Right forelimb (tissue), 1 donor: ENCODE results near the gene UBALD1.
A peak's percentile ranks its signal among the peaks of the same experiment; 100 is the strongest.

ENCODE experiments used
- DNase-seq: peaks from one replicate; pipeline ENCODE4 v3.0.0-alpha.2; 2018

UBALD1 gene

DNA sequence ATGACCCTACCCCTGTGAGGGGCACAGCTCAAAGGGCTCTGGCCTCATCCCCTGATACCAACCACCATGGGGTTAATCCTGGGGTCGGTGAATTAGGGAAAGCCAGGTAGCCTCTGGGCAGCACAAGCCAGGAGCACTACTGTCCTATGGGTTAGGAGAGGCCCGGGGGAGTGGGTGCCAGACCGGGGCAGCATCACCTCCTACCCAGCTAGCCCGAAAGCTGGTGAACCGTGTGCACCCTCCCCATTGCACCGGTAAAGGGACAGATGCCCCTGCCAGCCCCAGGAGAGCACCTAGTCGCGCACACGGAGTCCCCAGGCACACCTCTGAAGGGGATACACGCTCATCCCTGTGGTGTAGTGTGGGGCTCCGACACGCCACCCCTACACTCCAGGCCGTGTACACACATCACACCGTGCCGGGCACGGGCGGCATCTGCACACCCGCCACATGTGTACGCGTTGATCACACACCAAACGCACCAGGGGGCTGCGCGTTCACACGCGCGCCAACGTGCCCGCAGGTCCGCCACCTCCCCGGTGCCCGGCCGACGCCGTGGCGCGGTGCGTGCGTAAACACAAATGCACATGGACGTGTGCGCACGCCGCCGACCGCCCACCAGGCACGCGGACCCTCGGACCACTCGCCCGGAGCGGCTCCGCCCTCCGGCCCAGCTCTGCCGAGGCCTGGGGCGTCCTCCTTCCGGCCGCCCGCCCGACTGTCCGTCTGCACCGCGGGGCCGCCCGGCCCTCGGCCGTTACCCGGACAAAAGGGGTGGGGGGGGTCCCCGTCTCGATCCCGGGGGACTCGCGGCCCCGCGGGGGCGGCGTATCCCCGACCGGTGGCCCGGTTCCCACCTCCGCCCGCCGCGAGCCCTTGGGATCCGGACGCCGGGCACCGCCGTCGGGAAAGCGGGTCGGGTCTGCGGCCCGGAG, 785 bp downstream of the UBALD1 start:
- DNase-seq = no peak

DNA sequence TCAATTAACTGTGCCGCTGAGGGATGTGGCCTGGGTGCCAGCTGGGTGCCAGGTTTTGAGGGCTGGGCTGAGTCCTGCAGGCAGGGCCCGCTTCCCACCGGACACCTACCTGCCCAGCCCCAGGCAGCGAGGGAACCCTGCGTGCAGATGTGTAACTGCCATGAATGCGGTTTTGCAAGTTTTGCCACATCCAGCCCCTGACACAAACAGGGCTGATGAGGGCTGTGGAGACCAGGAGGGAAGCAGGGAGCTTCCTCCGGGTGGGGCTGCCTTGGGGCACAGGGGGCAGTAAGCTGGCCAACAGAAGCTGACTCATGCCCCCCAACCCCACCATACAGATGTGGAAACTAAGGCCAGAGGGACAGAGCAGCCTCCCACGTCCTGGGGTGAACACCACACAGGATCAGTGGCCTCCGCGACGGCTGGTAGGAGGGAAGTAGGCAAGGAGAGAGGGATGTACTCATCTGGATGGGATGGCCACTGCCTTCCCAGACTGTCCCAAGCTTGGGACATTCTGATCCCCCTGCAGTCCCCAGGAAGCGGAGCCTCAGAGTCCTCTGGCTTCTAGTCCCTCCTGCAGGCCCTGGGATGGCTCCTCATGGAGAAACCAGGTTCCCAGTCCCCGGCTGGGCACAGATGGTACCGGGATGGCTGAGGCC, 1.6 kb downstream of the UBALD1 start:
- no peak for DNase-seq

DNA sequence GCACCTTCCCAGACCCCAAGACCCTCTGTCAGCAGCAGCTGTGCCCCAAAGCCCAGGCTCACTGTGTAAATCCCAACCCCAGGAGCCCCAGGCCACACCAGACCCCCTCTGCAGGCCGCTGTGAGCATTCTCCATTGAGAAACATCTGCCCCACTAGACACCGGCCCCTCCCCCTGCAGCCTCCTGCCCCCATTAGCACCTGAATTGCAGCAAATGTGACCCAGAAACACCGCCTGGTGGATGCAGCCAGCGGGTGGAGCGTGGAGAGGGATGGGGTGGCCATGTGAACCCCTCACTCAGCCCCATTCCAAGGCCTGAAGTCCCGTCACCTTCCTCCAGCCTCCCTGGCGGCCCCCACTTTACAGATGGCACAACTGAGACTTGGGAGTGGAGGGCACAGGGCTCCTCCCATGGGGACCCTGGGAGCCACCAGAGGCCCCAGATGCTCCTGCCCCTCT, 2.2 kb downstream of the UBALD1 start:
- no peak for DNase-seq

DNA sequence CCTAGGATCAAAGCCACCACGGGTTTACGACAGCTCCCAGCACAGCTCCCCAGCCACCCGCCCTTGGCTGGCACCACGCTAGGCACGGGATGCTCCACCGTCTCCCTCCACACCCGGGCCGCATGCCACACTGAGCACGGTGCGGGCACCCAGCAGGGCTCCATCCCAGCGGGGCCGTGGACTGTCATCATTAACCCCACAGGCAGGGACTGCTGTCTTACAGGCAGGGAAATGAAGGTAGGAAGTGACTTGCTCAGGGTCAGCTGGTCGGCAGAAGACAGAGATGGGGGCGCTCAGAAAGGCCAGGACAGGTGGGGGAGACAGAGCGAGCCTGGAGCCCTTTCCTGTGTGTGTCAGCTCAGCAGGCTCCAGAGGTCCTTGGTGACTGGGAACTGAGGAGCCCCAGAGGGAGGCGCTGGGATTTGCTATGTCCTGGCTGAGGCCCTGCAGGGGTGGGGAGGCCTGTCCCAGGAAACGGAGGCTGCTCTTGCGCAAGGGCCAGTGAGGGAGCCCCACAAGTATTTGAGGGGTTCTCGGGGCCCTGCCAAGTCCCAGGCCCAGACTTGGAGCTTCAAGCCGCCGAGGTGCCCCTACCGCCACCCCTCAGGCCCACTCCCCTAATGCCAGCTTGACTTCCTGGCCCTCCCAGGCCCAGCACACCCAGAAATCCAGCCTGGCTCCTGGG, 3.2 kb downstream of the UBALD1 start:
- DNase-seq = no peak

DNA sequence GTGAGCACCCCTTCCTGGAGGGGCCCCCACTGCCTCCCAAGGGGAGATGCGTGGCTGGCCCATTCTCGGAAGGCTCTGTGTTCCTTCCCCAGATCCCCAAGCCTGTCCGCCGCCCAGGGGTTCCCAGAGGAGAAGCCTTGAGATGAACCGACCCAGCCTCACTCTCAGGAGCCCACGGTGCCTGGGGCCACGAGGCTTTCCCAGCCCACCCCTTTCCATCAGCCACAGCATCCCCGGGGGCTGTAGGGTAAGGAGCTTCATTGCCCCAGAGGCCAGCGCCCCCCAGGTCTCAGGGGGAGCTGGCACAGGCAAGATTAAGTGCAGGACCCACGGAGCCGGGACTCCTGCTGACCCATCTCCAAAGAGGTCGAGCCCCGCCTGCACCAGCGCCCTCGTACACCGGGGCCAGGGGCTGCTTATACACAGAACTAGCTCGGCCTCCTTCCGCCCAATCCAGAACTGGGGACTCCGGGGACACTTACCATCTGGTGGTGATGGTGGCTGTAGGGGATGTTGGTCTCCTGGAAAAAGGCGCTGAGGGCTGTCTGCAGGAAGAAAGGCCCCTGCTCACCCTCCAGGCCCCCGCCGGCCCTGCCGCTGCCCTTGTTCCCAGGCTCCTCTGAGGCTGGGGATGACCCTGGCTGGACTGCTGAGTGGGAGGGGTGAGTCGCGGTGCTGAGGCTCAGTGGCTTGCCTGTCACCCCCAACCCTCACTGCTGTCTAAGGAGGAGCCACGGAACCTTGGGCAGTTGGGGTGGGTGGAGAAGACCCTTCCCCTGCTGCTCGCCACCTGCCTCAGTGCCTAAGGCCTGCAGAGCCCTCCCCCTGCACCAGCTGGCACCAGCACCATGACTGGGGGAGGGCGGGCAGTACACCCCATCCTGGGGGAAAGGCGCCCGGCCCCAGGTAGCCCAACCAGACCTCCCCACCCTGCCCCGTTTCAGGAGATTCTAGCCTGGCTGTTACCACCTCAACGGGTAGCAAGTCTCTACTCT, 4.4 kb downstream of the UBALD1 start:
- no peak for DNase-seq

DNA sequence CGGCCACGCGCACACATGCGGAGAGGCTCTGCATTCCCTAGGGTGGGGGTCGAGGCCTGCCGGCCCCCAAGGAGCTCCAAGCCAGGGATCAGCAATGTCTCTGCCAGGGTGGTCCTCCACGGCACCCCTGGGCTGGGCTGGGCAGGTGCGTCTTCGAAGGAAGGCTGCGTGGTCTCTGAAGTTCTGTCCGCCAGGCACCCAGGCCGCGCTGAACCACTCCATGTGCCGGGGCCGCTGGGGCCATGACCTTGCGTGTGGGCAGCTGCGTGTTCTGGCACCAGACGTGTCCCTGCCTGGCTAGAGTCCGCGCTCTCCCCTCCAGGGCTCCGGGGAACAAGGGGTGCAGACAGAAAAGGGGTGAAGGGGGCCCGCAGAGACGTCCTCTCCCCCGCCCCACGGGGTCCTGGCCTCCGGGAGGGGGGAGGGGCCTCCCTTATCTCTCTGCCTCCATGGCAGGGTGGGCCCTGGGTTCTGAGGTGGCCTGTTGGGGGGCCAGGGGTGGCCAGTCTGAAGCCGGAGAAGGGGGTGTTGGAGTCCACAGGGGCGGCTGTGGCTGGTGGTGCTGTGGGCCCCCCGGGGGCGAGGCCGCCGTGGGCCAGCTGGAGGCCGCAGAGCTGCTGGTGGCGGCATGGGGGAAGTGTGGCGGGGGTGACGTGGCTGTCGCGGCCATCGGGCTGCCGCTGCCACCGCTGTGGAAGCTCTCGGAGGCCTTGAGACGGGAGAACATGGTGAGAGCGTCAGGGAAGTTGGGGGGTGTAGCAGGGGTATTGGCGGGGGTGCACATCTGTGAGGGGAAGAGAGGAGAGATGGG, 5.3 kb downstream of the UBALD1 start:
- DNase-seq = no peak

DNA sequence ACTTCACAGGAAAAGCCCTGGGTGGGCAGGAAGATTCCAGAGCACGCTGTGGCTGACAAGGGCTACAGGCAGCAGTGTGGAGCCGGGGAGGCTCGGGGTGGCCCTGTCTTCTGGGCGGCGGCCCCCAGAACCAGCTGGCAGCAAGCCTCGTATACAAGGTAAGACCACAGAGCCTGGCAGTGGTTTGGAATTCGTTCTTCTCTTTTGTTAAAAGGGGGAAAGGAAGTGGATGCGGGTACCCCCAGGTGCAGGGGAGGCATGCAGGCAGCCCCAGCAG, 6.0 kb downstream of the UBALD1 start:
- no peak for DNase-seq

DNA sequence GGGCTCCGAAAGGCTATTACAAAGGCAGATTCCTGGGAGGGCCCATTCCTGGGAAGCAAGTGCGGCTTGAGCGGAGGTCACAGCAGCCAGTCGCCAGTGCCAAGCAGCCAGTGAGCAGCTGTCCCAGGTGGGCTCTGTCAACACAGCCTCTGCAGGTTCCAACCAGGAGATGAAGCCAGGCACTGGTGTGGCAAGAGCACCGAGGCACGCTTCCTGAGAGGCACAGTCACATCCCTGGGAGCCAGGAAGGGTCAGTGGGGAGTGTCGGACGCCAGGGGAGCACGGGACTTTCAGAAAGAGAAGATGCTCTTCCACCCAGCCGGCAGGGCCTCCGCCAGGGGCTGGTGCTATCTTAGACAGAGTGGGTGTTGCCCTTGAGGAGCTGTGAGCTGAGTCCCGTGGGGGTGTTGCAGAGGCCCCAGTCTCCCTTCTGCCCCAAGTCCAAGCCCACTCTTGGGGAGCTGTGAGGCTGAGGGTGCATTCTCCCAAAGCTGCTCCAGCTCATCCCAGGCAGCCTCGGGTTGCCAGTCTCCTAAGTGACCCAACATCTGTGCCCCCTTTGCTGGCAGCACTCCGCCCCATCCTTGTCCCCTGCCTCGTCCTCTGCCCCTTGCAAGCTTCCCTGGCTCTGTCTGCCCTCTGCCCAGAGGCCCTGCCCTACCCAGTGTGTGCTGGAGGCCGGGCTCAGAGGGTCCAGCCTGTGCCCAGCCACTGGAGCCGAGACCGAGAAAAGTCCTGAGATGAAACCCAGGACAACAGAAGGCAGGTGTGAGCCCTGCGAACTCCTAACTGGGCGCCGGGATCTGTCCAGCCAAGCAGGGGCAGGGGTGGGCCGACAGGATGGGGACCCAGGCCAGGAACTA, 6.6 kb downstream of the UBALD1 start:
- no peak for DNase-seq

DNA sequence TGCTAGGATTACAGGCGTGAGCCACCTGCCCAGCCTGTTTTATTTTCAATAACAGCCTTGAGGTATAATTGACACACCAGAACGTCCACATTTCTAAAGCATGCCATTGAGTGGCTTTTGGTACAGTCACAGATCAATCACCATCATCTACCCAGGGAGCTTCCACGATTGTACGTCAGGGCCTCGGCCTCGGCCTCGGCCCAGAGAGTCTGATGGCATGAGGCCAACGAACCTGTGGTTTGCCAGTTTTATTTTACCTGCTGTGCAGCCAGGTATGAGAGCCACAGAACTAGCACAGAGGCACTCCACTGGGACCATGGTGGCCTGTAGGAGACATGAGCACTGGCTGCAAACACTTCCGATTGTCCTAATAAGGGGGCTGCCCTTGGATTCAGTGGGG, 8.3 kb downstream of the UBALD1 start:
- DNase-seq = no peak

DNA sequence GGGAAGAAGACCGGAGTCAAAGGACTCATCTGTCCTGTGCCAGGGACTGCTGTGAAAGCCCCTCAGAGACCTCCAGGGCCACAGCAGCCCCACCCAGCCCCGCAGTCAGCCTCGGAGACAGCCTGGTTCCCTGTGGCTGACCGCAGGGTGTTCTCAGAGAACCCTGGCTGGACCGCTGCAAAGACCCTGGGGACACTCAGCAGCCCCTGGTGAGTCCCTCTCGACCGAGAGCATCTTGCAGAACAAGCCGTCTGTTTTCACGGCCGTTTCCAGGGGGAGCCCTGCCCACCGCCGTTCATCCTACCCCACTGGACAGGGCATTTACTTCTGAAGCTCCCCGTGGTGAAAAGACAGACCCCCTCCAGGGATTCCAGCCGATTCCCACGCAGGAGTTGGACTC, 10.3 kb downstream of the UBALD1 start:
- DNase-seq = no peak

DNA sequence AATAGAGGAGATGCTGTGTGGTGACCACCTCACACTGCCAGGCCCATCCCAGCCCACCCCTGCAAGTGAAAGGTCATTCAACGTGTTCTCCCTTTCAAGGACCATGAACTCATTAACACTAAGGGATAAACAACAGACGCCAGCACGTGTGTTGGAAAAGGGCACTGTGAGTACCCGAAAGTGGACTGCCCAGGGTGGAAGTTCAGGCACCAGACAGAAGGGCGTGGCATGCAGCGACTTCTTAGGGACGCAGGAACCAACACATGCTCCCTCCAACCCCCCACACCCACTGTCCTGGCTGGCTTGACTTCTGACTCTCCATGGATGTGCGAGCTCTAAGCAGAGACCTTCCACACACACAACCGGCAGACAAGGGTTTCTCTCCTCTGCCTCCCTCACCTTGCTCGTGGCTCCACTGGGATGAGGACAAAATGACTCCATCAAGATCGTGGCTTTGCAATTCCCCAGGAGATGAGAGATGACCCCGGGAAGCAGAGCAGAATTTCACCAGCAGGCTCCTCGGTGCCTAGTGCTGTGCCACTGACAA, 11.0 kb downstream of the UBALD1 start:
- no peak for DNase-seq

DNA sequence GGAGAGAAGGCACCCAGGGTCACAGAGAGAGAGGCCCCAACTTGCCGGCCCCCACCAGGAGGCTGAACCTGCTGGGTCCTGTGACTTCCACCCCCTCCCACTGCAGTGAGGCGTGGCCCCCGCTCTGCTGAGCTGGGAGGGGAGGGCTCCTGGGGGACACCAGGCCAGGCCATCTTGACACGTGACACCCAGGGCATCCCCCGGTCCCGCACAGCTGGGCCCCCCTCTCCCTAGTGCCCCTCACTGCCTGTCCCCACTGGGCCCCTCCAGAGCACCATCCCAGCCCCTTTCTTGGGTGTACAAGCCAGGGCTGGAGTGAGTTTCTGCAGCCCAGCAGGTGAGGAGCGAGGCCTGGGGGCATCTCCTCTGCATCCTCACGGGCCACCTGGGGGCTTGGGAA, 12.4 kb downstream of the UBALD1 start:
- DNase-seq = no peak

DNA sequence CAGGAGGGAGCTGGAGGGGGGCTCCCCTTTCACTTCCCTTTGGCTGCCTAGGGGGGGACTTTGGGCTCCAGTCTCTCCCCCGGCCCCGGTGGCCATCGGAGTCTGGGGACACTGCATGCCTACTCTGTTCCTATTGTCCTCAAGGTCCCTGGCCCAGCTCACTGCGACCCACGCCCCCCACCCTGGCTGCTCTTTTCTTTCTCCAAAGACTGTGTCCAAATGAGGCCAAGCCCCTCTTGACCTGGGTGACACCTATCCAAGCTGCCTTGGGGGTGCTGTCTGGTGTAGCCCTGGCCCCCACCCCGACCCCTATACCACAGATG, 12.9 kb downstream of the UBALD1 start:
- DNase-seq = no peak

DNA sequence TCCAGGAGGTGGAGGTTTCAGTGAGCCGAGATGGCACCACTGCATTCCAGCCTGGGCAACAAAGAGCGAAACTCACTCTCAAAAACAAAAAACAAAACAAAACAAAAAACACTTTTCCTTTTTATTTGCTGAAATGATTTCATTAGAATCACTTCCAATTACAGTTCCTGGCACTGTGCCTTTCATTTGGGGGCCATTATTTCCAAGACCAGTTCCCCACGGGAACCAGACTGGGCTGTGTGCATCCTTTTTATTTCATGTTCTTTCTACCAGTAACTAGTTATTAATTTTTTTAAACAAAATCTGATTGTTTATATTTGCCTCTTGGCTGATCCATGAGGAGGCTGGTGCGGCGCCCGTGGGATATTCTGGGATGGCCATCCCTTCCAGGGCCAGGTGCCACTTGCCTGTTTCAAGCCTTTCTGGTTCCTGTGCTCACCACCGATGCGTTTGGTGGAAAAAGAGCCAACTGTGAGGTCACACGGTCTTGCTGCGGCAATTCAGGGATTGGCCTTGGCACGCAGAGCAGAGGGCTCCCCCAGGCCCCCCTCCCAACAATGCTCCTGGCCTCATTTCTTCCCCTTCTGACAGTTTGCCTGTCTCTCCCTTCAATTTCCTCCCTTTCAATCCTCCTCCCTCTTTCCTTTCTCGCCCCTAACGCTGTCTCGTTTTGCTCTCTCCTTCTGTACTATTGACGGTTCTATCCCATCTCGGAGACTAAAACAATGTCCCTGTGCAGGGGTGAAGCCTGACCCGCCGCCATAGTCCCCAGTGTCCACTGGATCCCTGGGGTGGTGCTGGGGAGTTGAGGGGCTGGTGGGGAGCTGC, 13.4 kb downstream of the UBALD1 start:
- peak; percentile 78 for DNase-seq

DNA sequence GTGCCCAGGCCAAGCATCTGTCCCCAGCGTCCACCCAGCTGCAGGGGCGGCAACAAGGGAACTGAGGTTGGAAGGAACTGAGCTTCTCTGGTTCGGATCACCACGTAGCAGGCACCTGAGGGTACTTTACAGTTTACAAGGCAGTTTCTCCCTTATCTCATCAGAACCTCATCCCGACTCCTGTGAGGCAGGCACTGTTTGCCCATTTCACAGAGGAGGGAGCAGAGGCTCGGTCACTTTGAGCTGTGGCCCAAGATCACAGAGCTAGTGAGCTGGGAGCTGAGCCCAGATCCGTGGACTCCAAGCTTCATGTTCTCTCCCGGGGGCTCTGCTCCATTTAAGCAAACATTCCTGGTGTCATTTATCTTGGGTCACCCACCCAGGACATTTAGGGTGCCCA, 15.1 kb downstream of the UBALD1 start:
- DNase-seq = no peak

DNA sequence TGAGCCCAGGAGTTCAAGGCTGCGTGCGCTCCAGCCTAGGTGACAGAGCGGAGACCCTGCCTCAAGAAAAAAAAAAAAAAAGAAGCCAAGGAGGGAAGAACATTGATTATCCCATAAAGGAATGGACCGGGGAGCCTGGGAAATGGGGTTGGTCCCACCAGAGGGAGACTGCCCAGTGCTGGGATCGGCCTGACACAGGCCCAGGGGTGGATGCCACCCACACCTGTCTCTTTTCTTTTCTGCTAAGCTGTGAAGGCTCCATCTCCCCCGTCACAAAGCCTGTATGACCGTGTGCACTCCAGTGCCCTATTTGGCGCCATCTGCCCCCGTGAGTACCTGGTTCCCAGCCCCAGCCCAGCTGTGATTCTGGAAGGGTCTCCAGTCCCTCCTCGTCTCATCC, 15.7 kb downstream of the UBALD1 start:
- DNase-seq = no peak

DNA sequence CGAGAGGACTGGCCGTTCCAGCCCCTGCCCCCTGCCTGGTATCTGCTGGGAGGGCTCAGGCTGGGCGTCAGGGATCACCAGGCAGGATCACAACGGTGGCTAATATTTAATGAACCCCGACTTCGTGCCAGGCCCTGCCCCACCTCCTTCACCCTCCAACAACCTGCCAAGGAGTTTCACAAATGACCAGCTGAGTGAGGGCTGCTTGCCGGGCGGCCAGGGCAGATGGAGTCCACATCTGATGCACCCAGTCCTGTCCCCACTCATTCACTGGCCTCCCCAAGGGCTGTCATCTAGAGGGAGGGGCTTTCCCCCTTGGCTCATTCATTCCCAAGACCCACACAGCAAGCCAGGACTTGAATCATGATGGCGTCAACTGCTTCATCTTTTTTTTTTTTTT, 17.5 kb downstream of the UBALD1 start:
- DNase-seq = no peak

DNA sequence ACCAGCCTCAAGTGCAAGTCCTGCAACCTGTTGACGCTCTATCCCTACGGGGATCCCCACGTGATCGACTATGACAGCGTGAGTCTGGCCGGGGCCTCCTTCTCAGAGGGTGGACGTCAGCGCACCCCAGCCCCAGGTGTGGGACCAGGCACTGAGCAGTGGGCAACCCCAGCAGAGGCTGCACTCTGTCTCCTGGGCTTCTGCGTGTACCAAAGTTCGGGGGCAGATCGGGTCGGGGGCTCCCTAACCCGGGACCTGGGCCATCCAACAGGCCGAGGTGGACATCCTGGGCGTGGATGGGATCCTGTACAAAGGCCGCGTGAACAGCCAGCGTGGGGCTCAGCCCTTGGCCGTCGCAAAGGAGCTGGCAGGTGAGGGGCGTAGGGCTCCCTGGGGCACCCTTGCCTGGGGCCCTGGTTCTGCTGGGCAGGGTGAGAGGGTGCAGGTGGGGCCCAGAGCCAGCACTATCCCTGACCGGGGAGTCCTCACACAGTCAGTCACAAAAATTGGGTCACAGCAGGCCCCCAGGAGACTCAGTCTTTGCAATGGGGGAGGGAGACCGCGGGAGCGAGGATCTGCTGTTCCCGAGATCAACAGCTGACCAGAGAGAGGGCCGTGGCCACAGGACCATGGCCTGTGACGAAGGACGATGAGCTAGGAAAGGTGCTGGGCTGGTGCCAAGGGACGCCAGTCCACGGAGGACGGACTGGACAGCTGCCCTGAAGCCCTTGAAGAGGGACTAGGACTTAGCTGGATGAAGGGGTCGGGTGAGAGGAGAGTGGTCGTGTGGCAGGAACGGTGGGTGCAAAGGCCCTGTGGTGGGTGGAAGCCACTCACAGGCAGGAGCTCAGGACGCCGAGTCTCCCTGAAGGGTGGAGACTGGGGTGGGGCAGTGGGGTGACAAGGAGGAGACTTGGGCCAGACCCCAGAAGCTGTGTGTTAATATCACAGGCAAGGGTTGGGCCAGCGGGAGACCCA, 20.0 kb downstream of the UBALD1 start:
- DNase-seq = no peak
